ENCODE results near the gene LCE2C.
"Not testable (repeated sequence)": the region's sequence is repeated elsewhere in the genome, so short reads cannot be mapped to it uniquely, and the experiment has no call there.

Gene LCE2C, protein sequence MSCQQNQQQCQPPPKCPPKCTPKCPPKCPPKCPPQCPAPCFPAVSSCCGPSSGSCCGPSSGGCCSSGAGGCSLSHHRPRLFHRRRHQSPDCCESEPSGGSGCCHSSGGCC

DNA sequence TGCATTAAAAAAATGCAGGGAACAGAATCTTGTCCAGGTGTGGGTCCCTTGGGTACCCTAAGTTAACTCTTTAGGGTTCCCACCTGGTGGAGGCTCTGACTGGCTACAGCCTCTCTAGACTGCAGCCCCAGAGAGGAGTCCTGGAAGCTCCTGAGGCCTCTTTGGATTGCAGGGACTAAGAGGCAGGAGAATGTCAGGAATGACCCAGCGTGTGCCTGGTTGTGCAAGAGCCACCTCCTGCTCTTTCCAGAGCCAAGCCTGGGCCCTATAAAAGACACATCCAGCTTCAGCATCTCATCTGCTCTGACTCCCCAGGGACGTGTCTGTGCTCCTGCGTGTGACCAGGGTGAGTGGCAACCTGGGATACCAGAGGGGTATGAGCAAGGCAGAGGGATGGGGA, at the start of gene LCE2C:
Gene LCE2C (plus strand): TSS at position 297 of the 400 bp plus-strand sequence. CDS start 737 bp downstream, outside the sequence.
- not testable (repeated sequence) for DNase-seq

DNA sequence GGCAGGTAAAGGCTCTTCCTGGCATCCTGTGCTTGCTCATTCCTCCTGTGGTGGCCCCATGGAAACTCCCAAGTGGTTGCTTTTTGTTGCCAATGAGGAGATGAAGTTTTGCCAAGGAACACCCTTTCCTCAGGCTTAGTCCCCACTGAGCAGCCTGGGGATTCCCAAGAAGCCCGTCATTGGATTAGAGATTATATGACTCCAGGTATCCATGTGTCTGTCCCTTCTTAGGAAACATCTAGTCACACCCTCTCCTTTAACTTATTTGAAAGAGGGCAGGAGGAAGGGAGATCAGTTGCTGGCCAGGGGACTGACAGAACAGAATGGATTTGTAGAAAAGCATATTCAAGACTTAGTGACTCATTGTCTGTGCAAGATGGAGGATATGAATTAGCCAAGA, 48.3 kb upstream of the LCE2C start:
- DNase-seq, result no peak

DNA sequence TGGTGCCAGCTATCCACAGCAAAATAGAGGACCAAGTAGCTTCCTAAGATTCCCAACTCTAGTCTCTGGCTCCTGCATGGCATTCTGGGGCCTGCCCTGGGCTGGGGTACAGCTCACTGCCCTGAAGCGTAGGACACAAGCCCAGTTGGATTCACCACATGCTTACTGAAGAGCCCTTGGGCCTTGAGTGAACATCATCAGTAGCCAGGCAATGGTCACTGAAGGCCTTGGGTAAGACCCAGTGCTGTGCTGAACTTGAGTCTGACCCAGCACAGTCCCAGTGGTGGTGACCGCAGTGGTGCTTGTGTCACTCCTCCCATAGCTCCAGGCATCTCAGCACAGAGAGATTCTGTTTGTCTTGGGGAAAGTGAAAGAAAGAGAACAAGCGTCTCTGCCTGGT, 44.5 kb upstream of the LCE2C start:
- DNase-seq, result no peak

DNA sequence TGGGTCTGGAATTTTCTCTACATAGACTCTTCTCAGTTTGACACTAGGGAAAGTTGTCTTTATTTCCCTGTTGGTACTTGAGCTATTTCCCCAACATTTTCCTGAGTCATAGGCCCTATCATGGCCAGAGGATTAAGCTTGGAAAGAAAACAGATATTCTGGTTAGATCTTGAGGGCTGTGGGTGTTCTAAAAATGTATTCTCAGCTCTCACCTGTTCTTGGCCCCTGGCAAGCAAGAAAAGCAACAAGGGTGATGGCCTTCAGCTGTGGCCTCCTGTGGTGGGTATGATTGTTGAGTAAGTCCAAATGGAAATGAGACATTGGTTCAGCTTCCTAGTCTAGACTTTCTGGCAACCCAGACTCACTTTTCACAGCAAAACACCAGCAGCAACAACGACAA, 34.7 kb upstream of the LCE2C start:
- no peak for DNase-seq

DNA sequence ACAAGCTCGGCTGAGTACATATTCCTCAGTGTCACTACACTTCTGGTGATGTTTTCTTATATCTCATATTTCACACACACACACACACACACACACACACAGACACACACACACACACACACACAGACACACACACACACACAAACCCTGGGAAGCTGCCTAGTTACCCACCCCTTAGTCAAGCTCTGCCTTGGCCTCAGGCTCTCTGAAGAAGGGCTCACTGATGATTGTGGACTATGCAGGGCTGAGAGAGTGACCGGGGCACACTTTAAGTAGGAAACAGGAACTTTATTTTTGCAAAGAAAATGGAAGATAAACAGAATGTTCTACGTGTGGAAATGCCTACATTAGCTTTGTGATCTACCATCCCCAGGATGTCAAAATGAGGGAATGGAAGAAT, 31.1 kb upstream of the LCE2C start:
- DNase-seq, result no peak

DNA sequence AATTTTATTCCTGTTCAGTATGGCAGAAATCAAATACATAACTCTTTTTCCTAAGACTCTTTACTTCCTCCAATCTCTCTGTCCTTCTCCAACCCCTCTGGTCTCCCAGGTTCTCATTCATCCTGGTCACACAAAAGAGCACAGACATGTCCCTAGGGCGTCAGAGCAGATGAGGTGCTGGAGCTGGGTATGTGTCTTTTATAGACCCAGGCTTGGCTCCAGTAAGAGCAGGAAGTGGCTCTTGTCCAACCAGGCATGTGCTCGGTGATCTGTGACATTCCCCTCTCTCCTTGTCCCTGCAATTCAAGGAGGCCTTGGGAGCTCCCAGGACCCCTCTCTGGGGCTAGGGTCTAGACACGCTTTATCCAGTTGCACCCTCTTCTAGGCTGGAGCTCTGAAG, 29.9 kb upstream of the LCE2C start:
- DNase-seq, result no peak

DNA sequence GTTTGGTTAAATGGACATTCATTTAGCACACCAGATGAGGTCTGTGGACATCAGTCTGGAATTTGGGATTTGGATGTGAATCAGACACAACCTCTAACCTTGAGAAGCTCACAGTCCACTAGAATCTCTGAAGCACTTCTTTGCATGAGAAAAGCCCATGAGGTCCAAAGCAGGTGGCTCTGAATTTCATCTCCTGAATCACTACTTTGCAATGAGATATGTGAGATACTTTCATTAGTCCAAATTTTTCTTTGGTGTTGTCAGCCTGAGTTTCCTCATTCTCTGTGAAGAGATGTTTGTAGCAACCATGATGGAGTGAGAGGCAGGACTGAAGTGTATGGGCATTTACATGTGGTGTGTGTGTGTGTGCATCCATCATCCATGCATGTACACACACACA, 28.4 kb upstream of the LCE2C start:
- no peak for DNase-seq

DNA sequence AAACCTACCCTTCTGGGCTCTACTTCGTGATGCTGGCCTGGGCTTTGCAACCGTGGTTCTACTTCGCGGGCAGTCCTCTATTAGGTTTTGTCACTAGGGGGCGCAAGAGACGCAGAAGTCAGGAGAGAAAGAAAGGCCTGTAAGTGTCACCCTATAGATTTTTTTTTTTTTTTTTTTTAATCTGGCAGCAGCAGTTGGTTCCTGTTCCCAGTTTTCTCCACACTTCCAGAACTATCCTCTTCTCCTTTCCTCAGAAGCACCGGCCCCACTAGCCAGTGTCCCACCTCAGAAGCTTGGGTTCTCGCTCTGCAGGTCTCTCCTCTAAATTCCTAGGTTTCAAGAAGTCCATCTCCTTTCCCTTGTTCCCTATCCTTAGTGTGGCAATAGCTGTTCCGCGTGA, 21.0 kb upstream of the LCE2C start:
- peak; percentile 83 for DNase-seq

DNA sequence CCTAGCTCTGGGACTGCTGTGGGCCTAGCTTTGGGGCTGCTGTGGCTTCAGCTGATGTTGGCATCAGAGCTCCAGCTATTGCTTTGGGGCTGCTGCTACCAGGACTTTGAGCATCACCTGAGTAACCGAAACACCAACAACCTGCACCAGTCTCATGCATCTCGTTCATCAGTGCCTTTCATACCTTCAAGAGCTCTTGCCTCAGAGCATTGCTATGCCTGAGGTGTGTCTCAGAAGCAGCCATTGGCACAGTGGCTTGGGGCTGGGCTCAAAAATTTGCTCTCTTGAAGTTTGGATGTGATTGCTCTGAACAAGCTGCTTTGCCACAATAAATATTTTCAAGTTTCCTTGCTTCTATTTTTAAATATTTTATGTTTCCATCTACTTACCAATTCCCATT, 18.6 kb upstream of the LCE2C start:
- no peak for DNase-seq

DNA sequence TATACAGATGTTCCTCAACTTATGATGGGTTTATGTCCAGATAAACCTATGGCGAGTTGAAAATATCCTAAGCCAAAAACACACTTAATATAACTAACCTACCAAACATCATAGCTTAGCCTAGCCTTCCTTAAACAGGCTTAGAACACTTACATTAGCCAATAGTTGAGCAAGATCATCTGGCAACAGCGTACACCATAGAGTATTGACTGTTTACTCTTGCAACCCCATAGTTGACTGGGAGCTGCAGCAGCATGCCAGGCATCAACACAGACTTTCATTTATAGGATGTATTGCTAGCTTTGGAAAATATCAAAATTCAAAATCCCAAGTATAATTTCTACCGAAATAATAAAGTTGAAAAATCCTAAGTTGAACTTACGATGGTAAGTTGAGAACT, 17.4 kb upstream of the LCE2C start:
- no peak for DNase-seq

DNA sequence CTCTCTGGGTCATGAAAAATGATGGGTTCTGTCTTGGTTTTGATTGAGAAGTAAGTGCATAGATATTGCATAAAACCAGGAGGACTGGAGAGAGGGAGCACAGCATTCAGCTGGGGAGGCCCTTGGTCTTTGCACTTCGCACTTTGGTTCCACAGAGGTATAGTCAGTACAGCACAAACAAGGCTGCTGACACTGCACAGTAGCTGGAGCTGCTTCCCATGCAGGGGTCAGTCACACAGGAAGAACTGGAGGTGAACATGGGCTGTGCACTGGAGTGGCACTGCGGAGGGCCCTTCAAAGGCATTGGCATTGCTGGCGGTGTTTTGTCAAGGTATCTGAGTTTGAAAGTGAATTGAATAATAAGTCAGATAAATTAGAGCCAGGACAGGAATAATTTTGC, 16.4 kb upstream of the LCE2C start:
- no peak for DNase-seq

DNA sequence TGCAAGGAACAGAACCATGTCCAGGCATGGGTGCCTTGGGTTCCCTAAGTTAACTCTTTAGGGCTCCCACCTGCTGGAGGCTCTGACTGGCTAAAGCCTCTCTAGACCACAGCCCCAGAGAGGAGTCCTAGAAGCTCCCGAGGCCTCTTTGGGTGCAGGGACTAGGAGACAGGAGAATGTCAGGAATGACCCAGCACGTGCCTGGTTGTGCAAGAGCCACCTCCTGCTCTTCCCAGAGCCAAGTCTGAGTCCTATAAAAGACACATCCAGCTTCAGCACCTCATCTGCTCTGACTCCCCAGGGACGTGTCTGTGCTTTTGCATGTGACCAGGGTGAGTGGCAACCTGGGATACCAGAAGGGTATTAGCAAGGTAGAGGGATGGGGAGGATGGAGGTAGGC, 12.0 kb upstream of the LCE2C start, which contains the start of gene LCE2D:
Gene LCE2D (plus strand): TSS at position 283 of the 400 bp plus-strand sequence. CDS start 726 bp downstream, outside the sequence.
- no peak for DNase-seq

DNA sequence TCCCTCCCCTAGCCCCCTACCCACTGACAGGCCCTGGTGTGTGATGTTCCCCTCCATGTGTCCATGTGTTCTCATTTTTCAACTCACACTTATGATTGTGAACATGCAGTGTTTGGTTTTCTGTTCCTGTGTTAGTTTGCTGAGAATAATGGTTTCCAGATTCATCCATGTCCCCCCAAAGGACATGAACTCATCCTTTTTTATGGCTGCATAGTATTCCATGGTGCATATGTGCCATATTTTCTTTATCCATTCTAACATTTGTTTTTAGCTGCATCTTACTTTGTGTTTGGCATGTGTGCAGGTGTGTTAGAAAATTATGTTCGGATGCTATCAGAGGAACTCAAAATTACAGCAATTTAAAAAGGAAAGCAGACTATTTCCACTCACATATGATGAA, 8.9 kb upstream of the LCE2C start:
- not testable (repeated sequence) for DNase-seq

DNA sequence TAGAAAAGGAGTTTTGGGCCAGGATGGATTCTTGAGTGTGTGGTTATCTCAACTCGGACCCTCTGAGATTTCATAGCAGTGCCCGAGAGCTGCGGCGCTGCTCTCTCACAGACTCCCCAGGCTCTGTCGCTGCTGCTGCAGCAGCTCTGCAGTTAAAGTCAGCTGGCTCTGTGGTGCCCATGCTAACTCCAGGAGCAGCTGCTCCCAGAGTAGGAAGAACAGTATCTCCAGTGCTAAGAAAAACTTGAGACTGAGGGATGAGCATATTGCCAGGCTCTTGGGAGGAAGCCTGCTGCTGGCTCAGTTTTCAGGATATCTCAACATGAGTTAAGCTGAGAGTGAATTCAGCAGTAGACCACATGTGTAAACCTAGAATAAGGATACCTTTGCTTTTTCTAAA, 7.4 kb upstream of the LCE2C start:
- no peak for DNase-seq

DNA sequence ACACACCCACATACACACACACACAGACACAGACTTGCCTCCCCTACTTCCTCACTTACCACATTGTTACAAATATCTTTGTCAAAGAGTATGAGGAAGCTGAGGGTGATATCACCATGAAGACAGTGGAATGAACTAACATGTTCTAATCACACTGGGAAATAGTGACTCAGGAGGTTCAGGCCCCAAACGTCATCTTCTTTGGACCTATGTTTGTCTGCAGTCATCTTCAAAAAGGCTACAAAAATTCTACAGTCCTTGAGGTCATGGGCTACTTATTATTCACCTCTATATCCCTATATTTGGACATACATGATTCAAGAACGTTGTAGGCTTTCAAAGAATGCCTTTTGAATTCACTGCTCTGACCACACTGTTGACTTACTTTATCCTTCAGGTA, 2.1 kb upstream of the LCE2C start:
- no peak for DNase-seq

DNA sequence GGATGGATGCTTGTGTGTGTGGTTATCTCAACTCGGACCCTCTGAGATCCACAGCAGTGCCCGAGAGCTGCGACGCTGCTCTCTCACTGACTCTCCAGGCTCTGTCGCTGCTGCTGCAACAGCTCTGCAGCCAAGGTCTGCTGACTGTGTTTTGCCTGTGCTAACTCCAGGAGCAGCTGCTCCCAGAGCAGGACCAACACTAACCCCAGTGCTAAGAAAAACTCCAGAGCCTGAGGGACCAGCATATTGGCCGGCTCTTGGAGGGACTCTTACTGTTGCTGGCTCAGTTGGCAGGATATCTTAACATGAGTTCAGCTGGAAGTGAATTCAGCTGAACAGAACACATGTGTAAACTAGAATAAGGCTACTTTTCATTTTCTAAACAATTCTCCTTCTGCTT, 4.4 kb downstream of the LCE2C start:
- no peak for DNase-seq

DNA sequence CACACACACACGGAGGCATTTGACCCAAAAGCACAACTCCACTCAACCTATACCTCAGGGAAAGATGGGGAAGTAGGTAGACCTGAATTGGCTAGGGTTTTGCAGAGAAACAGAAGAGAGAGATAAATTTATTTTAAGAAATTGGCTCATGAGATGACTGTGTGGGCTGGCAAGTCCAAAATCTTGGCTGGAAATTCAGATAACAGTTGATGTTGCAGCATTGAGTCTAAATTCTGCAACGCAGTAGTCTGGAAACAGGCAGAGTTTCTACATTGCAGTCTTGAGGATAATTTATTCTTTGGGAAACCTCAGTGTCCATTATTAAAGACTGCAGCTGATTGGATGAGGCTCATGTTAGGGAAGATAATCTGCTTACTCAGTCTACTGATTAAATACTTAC, 6.5 kb downstream of the LCE2C start:
- no peak for DNase-seq

DNA sequence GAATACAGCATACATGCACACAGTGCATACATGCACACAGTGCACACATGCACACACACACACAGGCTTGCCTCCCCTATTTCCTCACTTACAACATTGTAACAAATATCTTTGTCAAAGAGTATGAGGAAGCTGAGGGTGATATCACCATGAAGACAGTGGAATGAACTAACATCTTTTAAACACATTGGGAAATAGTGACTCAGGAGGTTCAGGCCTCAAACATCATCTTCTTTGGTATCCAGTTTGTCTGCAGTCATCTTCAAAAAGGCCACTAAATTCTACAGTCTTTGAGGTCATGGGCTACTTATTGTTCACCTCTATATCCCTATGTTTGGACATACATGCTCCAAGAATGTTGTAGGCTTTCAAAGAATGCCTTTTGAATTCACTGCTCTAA, 8.8 kb downstream of the LCE2C start:
- DNase-seq, result no peak

DNA sequence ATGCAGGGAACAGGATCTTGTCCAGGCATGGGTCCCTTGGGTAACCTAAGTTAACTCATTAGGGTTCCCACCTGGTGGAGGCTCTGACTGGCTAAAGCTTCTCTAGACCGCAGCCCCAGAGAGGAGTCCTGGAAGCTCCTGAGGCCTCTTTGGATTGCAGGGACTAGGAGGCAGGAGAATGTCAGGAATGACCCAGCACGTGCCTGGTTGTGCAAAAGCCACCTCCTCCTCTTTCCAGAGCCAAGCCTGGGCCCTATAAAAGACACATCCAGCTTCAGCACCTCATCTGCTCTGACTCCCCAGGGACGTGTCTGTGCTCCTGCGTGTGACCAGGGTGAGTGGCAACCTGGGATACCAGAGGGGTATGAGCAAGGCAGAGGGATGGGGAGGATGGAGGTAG, 10.7 kb downstream of the LCE2C start, which contains the start of gene LCE2B:
Gene LCE2B (plus strand): TSS at position 301 of the 400 bp plus-strand sequence. CDS start 721 bp downstream, outside the sequence.
- DNase-seq, result not testable (repeated sequence)

DNA sequence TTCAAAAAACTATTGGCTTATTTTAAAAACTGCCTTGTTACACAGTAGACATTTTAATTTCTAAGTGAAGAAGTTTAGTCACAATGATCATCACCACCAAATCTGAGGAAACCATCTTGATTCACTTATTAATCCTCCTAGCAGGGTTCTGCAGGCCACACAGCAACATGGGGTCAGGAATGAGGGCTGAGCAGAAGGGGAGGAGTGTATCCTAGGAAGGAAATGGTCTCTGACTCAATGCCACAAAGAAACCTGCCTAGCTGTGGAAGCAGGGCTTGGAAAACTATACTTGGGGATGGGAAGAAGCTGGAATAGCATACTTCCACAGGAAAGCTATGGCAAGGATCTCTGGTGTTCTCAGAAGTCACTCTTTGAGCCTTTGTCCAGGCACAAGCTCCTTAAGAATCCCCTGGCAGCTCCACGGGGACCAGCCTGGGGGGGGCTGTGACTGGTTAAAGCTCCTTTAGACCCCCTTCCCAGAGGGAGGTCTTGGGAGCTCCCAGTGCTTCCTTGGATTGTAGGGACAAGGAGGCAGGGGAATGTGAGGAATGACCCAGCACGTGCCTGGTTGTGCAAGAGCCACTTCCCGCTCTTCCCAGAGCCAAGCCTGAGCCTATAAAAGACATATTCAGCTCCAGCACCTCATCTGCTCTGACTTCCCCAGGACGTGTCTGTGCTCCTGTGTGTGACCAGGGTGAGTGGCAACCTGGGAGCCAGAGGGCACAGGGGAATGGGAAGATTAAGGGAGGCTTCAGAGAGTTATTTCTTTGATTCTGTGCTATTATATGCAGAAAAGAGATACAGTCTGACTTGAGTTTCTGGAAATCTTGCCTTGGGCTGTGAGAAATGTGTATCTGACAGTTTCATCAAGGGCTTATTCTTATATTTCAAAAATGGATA, 22.9 kb downstream of the LCE2C start, which contains the start of gene LCE2A:
Gene LCE2A (plus strand): TSS at position 645 of the 900 bp plus-strand sequence. CDS start 557 bp downstream, outside the sequence.
- DNase-seq, result no peak

DNA sequence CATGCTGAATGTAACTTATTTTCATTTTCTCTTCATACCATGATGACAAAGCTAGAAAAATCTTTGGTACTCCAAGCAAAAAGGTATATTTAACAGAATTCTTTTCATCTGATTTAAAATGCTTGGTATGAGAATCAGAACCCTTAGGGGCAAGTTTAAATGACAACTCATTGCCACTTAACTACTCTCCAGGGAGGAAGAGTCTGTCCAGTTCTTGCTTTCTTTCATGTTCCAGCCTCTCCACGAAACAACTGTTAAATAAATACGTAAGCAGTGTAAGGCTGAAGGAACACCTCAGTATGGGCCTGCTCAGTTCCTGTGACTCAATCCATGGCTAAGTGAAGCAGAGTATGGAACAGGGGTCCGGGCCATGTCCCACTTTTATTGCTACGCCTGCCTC, 24.7 kb downstream of the LCE2C start:
- DNase-seq, result no peak

DNA sequence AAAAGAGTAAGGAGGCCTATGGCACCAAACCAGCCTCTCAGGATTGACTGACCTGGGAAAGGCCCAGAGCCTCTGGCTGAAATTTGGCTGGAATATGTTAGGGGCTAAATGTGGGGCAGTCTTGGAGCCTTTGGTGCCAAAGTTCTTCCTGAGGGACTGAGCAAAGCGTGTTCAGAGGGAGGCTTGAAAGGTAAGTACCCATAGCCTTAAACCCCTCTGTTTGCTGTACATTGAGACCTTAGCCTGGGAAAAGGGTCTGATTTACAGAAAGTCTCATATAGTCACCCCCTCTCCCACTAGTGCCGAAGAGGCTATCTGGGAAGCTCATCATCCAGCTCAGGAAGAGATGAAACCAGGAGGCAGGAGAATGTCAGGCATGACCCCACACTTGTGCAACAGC, 32.8 kb downstream of the LCE2C start, which contains the start of gene LCE4A:
Gene LCE4A (plus strand): TSS at position 301 of the 400 bp plus-strand sequence. CDS start 916 bp downstream, outside the sequence.
- no peak for DNase-seq

DNA sequence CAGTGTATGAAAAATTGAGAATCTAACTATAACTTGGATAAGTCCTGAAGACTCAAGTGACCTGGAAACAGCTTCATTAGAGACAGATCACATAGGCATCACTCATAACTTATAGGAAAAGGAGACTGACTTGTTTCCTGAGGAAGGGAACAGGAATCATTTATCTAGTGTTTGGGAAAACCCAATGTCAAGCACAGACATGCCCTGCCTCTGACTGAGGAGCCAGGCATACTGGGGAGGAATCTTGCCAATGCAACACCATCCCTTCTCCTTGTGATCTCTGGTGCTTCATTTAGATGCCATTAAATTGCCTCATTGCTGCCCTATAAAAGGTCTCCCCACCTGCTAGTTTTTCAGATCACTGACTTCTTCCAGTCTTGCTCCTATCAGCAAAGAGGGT, 43.2 kb downstream of the LCE2C start:
- DNase-seq, result no peak

DNA sequence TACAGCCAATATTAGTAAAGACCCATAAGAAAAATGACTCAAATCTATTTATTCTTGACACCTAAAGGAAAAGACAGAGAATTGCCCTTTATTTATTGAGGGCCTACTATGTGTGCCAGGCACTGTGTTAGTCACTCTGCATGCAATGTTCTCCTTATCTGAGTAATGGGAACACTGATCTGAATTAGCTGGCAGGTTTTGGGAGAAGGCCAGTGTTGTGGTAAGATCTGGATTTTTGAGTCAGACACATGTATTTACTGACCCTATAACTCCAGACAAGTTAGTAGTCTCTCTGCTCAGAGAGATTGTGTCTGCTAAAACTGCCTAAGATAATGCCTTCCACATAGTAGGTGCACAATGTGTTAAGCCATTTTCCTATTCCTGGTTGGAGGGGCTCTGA, 50.2 kb downstream of the LCE2C start:
- DNase-seq, result no peak
